OCI-LY1 (cell line): Measurements from ENCODE around the gene B9D1.
A peak's percentile ranks its signal among the peaks of the same experiment; 100 is the strongest.

Source experiments
- H2AFZ ChIP-seq: fragments of 200-600 bp; sonication (generic), shearing (Covaris generic); 2 replicates; pipeline ENCODE4 v1.6.0; 2014; ENCODE audit warnings: antibody characterized with exemption, mild to moderate bottlenecking, low read length
- H3F3A ChIP-seq: fragments of 200-600 bp; sonication (generic), shearing (Covaris generic); 2 replicates; pipeline ENCODE4 v1.6.0; 2014; ENCODE audit warnings: mild to moderate bottlenecking, antibody characterized with exemption, low read length, moderate library complexity; ENCODE audit not compliant: insufficient read depth
- H3K27ac ChIP-seq: fragments of 200-600 bp; sonication (generic); 2 replicates; pipeline ENCODE4 v1.5.1; 2014; ENCODE audit warnings: low read length, mixed run types, mild to moderate bottlenecking, low read depth; ENCODE audit not compliant: poor library complexity, severe bottlenecking
- H3K27me3 ChIP-seq: fragments of 200-600 bp; sonication (generic); 2 replicates; pipeline ENCODE4 v1.6.0; 2014; ENCODE audit warnings: antibody characterized with exemption, mild to moderate bottlenecking, low read length, moderate library complexity; ENCODE audit not compliant: insufficient read depth
- H3K36me3 ChIP-seq: fragments of 200-600 bp; sonication (generic); 2 replicates; pipeline ENCODE4 v1.6.1; 2014; ENCODE audit warnings: mild to moderate bottlenecking, antibody characterized with exemption, low read length, moderate library complexity, mixed read lengths; ENCODE audit not compliant: insufficient read depth
- H3K4me1 ChIP-seq: fragments of 200-600 bp; sonication (generic); 2 replicates; pipeline ENCODE4 v1.5.1; 2014; ENCODE audit warnings: mild to moderate bottlenecking, low read length, moderate library complexity; ENCODE audit not compliant: insufficient read depth, severe bottlenecking
- H3K4me2 ChIP-seq: fragments of 200-600 bp; sonication (generic), shearing (Covaris generic); 2 replicates; pipeline ENCODE4 v1.6.1; 2014; ENCODE audit warnings: low read length
- H3K4me3 ChIP-seq: fragments of 200-600 bp; sonication (generic); 2 replicates; pipeline ENCODE4 v1.5.1; 2014; ENCODE audit warnings: low read length, low read depth, mild to moderate bottlenecking, mixed read lengths; ENCODE audit not compliant: poor library complexity, severe bottlenecking
- H3K79me2 ChIP-seq: fragments of 200-600 bp; shearing (Covaris generic); 2 replicates; pipeline ENCODE4 v1.6.1; 2016; ENCODE audit warnings: mixed run types, low read length, mixed read lengths; ENCODE audit not compliant: insufficient read depth
- H3K9ac ChIP-seq: fragments of 200-600 bp; sonication (generic), shearing (Covaris generic); 2 replicates; pipeline ENCODE4 v1.6.1; 2014; ENCODE audit warnings: mild to moderate bottlenecking, low read length, mixed read lengths
- H3K9me2 ChIP-seq: fragments of 200-600 bp; sonication (generic), shearing (Covaris generic); 2 replicates; pipeline ENCODE4 v1.6.1; 2014; ENCODE audit warnings: low read depth, mild to moderate bottlenecking, low read length, mixed read lengths
- H3K9me3 ChIP-seq: fragments of 200-600 bp; shearing (Covaris generic); 2 replicates; pipeline ENCODE4 v1.6.1; 2014; ENCODE audit warnings: low read length, mixed read lengths
- H4K20me1 ChIP-seq: fragments of 200-600 bp; sonication (generic), shearing (Covaris generic); 2 replicates; pipeline ENCODE4 v1.6.0; 2016; ENCODE audit warnings: mild to moderate bottlenecking, low read length; ENCODE audit not compliant: insufficient read depth
- EZH2 ChIP-seq: fragments of 200-600 bp; sonication (generic), shearing (Covaris generic); IDR thresholded peaks from 2 replicates; pipeline ENCODE4 v1.8.0; 2017; ENCODE audit warnings: borderline replicate concordance, mixed run types, mild to moderate bottlenecking, antibody characterized with exemption, low read length, moderate library complexity, mixed read lengths
- TF ChIP-seq, protein P1 (sequence below): fragments of 200-600 bp; sonication (generic), shearing (Covaris generic); IDR thresholded peaks from 2 replicates; pipeline ENCODE4 v1.5.1; 2017; ENCODE audit warnings: mild to moderate bottlenecking, antibody characterized with exemption, low read length, moderate library complexity, mixed read lengths

The B9D1 gene

DNA sequence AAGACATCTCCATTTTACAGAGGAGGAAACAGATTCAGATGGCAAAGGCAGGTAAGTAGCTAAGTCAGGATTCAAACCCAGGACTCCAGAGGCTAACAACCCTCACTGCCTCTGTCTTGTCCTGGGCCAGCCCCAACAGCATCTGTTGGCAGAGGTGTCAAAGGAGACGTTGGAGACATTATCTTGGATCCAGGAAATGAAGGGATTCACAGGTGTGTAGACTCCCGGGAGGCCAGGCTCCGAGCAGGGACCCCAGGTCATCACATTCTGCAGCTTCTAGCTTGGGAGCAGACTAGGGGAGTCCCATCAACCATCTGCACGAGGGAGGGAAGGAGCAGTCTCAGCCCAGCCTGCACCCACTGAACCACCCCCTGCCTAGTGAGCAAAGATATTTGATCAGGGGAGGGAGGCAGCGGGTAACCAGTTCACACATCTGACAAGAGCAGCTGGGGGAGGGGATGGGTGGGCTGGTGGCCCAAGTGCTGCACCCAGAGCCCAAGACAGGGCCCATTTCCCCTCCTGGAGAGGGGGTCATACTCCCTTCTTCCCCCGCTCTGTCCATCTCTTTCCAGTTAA is 1.0 kb upstream of the B9D1 start:
- Histone ChIP-seq H3K27me3 (no peaks in the 10 kb centered on the region; the same call in 1 of the 2 replicates), H3K36me3 (no peaks in the 10 kb centered on the region), H3F3A (no peaks in the 10 kb centered on the region), H3K9me3 (no peaks in the 10 kb centered on the region), H3K4me3 (no peak overlapping the region), H2AFZ (no peak overlapping the region), H3K4me2 (no peak overlapping the region), H3K9ac (no peak overlapping the region), H3K27ac (no peak overlapping the region), H3K79me2 (no peaks in the 10 kb centered on the region), H3K9me2 (no peaks in the 10 kb centered on the region), H4K20me1 (no peaks in the 10 kb centered on the region), H3K4me1 (peaks cover 12% of the 10 kb centered on the region)
- TF ChIP-seq EZH2: no peak
- TF ChIP-seq, protein P1, sequence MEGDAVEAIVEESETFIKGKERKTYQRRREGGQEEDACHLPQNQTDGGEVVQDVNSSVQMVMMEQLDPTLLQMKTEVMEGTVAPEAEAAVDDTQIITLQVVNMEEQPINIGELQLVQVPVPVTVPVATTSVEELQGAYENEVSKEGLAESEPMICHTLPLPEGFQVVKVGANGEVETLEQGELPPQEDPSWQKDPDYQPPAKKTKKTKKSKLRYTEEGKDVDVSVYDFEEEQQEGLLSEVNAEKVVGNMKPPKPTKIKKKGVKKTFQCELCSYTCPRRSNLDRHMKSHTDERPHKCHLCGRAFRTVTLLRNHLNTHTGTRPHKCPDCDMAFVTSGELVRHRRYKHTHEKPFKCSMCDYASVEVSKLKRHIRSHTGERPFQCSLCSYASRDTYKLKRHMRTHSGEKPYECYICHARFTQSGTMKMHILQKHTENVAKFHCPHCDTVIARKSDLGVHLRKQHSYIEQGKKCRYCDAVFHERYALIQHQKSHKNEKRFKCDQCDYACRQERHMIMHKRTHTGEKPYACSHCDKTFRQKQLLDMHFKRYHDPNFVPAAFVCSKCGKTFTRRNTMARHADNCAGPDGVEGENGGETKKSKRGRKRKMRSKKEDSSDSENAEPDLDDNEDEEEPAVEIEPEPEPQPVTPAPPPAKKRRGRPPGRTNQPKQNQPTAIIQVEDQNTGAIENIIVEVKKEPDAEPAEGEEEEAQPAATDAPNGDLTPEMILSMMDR: no peak

DNA sequence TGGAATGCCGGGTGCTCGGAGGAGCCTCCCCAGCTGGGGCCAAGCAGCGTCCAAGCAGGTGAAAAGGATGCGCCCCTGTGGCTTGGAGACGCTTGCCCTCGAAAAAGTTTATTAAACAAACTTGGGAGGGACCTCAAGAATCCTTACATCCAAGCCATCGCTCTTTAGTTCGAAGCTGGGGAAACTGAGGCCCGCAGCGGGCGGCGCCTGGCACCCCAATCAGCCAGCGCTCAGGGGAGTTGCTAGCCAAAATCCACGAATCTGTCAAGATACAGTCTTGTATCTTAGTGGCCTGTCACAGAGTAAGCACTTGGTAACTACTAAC is 553 bp upstream of the B9D1 start:
- no peak overlapping the region for H3K27ac ChIP-seq
- H3K9ac ChIP-seq: no peak overlapping the region; the same call in 1 of the 2 replicates

DNA sequence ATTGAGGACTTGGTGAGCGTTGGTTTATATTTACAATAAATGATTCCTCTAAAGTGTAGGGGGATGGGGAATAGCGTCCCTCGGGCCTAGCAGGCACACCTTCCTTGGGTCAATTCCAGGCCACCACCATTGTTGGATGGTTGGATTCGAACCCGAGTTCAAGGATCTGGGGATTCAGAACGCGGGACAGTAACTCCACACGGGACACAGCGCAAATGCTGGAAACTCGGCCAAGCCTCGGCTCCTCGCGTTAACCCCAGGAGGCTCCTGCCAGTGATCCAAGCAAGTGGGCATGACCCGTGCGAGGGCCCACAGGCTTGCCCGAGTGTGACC is 613 bp downstream of the B9D1 start:
- no peaks in the 10 kb centered on the region for H3K79me2 ChIP-seq
- H3K9me3 ChIP-seq: no peaks in the 10 kb centered on the region
- no peaks in the 10 kb centered on the region; the same call in 1 of the 2 replicates for H3K36me3 ChIP-seq
- H3K27me3 ChIP-seq: no peaks in the 10 kb centered on the region; the same call in 1 of the 2 replicates
- no peaks in the 10 kb centered on the region for H4K20me1 ChIP-seq
- H3F3A ChIP-seq: no peaks in the 10 kb centered on the region
- peak overlapping the region; percentile 71 for H3K4me3 ChIP-seq
- peak overlapping the region; percentile 88 for H3K4me2 ChIP-seq
- H3K27ac ChIP-seq: no peak overlapping the region
- no peaks in the 10 kb centered on the region for H3K9me2 ChIP-seq
- TF ChIP-seq, protein P1: no peak
- no peak for TF ChIP-seq EZH2
- peak overlapping the region; percentile 55; the same call in 1 of the 2 replicates for H2AFZ ChIP-seq
- peaks cover 12% of the 10 kb centered on the region for H3K4me1 ChIP-seq
- H3K9ac ChIP-seq: peak overlapping the region; percentile 64

More for the DNA sequence above, 553 bp upstream of the B9D1 start:
- Histone ChIP-seq H3K79me2 (no peaks in the 10 kb centered on the region), H2AFZ (no peak overlapping the region), H3K4me2 (peak overlapping the region; percentile 88), H3K9me3 (no peaks in the 10 kb centered on the region), H3K36me3 (no peaks in the 10 kb centered on the region), H4K20me1 (no peaks in the 10 kb centered on the region), H3K4me3 (peak overlapping the region; percentile 71), H3K27me3 (no peaks in the 10 kb centered on the region; the same call in 1 of the 2 replicates), H3F3A (no peaks in the 10 kb centered on the region), H3K4me1 (peaks cover 12% of the 10 kb centered on the region), H3K9me2 (no peaks in the 10 kb centered on the region)
- no peak for TF ChIP-seq EZH2
- TF ChIP-seq, protein P1: no peak; the same call in 1 of the 2 replicates
